Osteoblast (primary cell): Measurements from ENCODE around the gene SNRNP70. TPM values are rescaled to one million over a fixed set of nuclear protein-coding genes. Genes with fewer than 3 reads are reported as not detected.

Experiments used
- DNase-seq: peaks from one replicate; pipeline ENCODE4 v3.0.0; 2011; ENCODE audit warnings: low spot score, mixed read lengths; ENCODE audit not compliant: insufficient read length; ENCODE audit errors: missing footprints
- H2AFZ ChIP-seq: 2 replicates; pipeline ENCODE4 v1.6.0; 2011; ENCODE audit warnings: mild to moderate bottlenecking, low read length
- H3K27ac ChIP-seq: 2 replicates; pipeline ENCODE4 v1.5.1; 2011; ENCODE audit warnings: mild to moderate bottlenecking, low read depth, low read length, moderate library complexity
- H3K27me3 ChIP-seq: 2 replicates; pipeline ENCODE4 v1.6.0; 2012; ENCODE audit warnings: mild to moderate bottlenecking, control low read depth, inconsistent platforms, low read length, moderate library complexity; ENCODE audit not compliant: insufficient read depth
- H3K36me3 ChIP-seq: 2 replicates; pipeline ENCODE4 v1.5.1; 2011; ENCODE audit warnings: mild to moderate bottlenecking, low read length, control low read depth, moderate library complexity; ENCODE audit not compliant: insufficient read depth
- H3K4me1 ChIP-seq: 2 replicates; pipeline ENCODE4 v1.5.1; 2011; ENCODE audit warnings: mild to moderate bottlenecking, low read length, control low read depth, moderate library complexity; ENCODE audit not compliant: insufficient read depth
- H3K4me2 ChIP-seq: 2 replicates; pipeline ENCODE4 v1.6.0; 2011; ENCODE audit warnings: mild to moderate bottlenecking, low read length; ENCODE audit not compliant: insufficient read depth
- H3K4me3 ChIP-seq: fragments of 200-600 bp; sonication (generic); 3 replicates; pipeline ENCODE4 v1.5.1; 2012; ENCODE audit warnings: mild to moderate bottlenecking, low read length, inconsistent platforms; ENCODE audit not compliant: insufficient read depth
- H3K79me2 ChIP-seq: 2 replicates; pipeline ENCODE4 v1.6.0; 2012; ENCODE audit warnings: mild to moderate bottlenecking, low read length, control low read depth, inconsistent platforms; ENCODE audit not compliant: insufficient read depth
- H3K9me3 ChIP-seq: 2 replicates; pipeline ENCODE4 v1.5.1; 2011; ENCODE audit warnings: low read depth, low read length, control low read depth
- H4K20me1 ChIP-seq: 2 replicates; pipeline ENCODE4 v1.6.0; 2012; ENCODE audit warnings: mild to moderate bottlenecking, low read length, control low read depth; ENCODE audit not compliant: insufficient read depth
- CTCF ChIP-seq: IDR thresholded peaks from 2 replicates; pipeline ENCODE4 v1.5.1; 2011; ENCODE audit warnings: mild to moderate bottlenecking, low read depth, low read length, moderate library complexity; ENCODE audit errors: extremely low read depth
- total RNA-seq: library from RNA; depleted of rRNA; stranded (reverse); fragments of >200 nt; gene quantifications from 2 replicates; pipeline ENCODE4 v1.2.3, GENCODE V29; 2012

SNRNP70 gene
- total RNA-seq, 1 donor: 111 TPM

- Histone ChIP-seq H3K36me3 (no peaks in the 10 kb centered on the region), H3K9me3 (no peaks in the 10 kb centered on the region), H2AFZ (peak overlapping the region; percentile 95), H3K4me1 (peaks cover 28% of the 10 kb centered on the region), H3K79me2 (no peaks in the 10 kb centered on the region), H3K4me3 (peak overlapping the region; percentile 92), H3K27ac (peak overlapping the region; percentile 60), H3K4me2 (peak overlapping the region; percentile 98), H4K20me1 (no peaks in the 10 kb centered on the region), H3K27me3 (no peaks in the 10 kb centered on the region)
- TF ChIP-seq CTCF: no peak
- peak; percentile 97 for DNase-seq
These were observed 65.1 kb downstream of the SNRNP70 start for GRCh38 chr19:49150106-49150943.

- Histone ChIP-seq H3K36me3 (no peaks in the 10 kb centered on the region), H3K4me3 (peak overlapping the region; percentile 92), H3K4me1 (peaks cover 24% of the 10 kb centered on the region), H3K27ac (no peak overlapping the region), H3K27me3 (peaks cover 3% of the 10 kb centered on the region), H3K4me2 (peak overlapping the region; percentile 98), H2AFZ (peak overlapping the region; percentile 95), H4K20me1 (no peaks in the 10 kb centered on the region), H3K9me3 (no peaks in the 10 kb centered on the region), H3K79me2 (no peaks in the 10 kb centered on the region)
- peak; percentile 76 for DNase-seq
- no peak for TF ChIP-seq CTCF
These were observed 65.6 kb downstream of the SNRNP70 start for GRCh38 chr19:49150944-49151243.

- Histone ChIP-seq H3K4me1 (peaks cover 20% of the 10 kb centered on the region), H3K79me2 (no peaks in the 10 kb centered on the region), H3K4me2 (peak overlapping the region; percentile 98), H2AFZ (no peak overlapping the region), H3K9me3 (no peaks in the 10 kb centered on the region), H3K27ac (no peak overlapping the region), H3K27me3 (peaks cover 3% of the 10 kb centered on the region), H3K36me3 (no peaks in the 10 kb centered on the region), H3K4me3 (peak overlapping the region; percentile 92), H4K20me1 (no peaks in the 10 kb centered on the region)
- TF ChIP-seq CTCF: no peak
- DNase-seq: peak; percentile 89
These were observed 66.2 kb downstream of the SNRNP70 start for GRCh38 chr19:49151267-49152118.

- DNase-seq: peak; percentile 54
- no peaks in the 10 kb centered on the region for H4K20me1 ChIP-seq
These were observed 66.9 kb downstream of the SNRNP70 start for GRCh38 chr19:49152119-49152550.

More at GRCh38 chr19:49152119-49152550, 66.9 kb downstream of the SNRNP70 start:
- Histone ChIP-seq H2AFZ (no peak overlapping the region), H3K4me1 (peaks cover 20% of the 10 kb centered on the region), H3K4me2 (no peak overlapping the region), H3K4me3 (peak overlapping the region; percentile 3), H3K36me3 (no peaks in the 10 kb centered on the region), H3K27ac (no peak overlapping the region), H3K9me3 (no peaks in the 10 kb centered on the region), H3K79me2 (no peaks in the 10 kb centered on the region), H3K27me3 (peaks cover 3% of the 10 kb centered on the region)
- TF ChIP-seq CTCF: no peak
